Mesendoderm (in vitro differentiated cells): Measurements from ENCODE around the gene TLE3.

ENCODE experiments used
- DNase-seq: peaks from one replicate; pipeline ENCODE4 v3.0.0; 2013
- H2AK5ac ChIP-seq: 2 replicates; pipeline ENCODE4 v1.6.1; 2013; ENCODE audit warnings: low read length, inconsistent platforms
- H2BK120ac ChIP-seq: 2 replicates; pipeline ENCODE4 v1.6.1; 2013; ENCODE audit warnings: low read depth, mild to moderate bottlenecking, low read length, moderate library complexity, mixed read lengths
- H2BK15ac ChIP-seq: replicated peaks from 2 replicates; pipeline ENCODE4 v1.6.1; 2013; ENCODE audit warnings: low read depth, mild to moderate bottlenecking, moderate library complexity
- H2BK5ac ChIP-seq: 2 replicates; pipeline ENCODE4 v1.6.1; 2013; ENCODE audit warnings: low read length, inconsistent platforms
- H3K18ac ChIP-seq: 2 replicates; pipeline ENCODE4 v1.6.1; 2013; ENCODE audit warnings: mild to moderate bottlenecking, low read length, mixed read lengths
- H3K23ac ChIP-seq: one replicate; pipeline ENCODE4 v1.6.1; 2013; ENCODE audit warnings: low read length
- H3K27ac ChIP-seq: 2 replicates; pipeline ENCODE4 v1.5.1; 2013; ENCODE audit warnings: low read depth, mild to moderate bottlenecking, inconsistent platforms, low read length, moderate library complexity
- H3K27me3 ChIP-seq: 2 replicates; pipeline ENCODE4 v1.6.1; 2013; ENCODE audit warnings: low read length, control low read depth, mild to moderate bottlenecking, inconsistent platforms; ENCODE audit not compliant: insufficient read depth, poor library complexity
- H3K36me3 ChIP-seq: 2 replicates; pipeline ENCODE4 v1.6.1; 2013; ENCODE audit warnings: low read length, inconsistent platforms; ENCODE audit not compliant: control insufficient read depth, insufficient read depth
- H3K4ac ChIP-seq: one replicate; pipeline ENCODE4 v1.6.1; 2013; ENCODE audit warnings: low read depth, mild to moderate bottlenecking, low read length, moderate library complexity
- H3K4me1 ChIP-seq: 2 replicates; pipeline ENCODE4 v1.6.1; 2013; ENCODE audit warnings: low read depth, low read length, inconsistent platforms; ENCODE audit not compliant: control insufficient read depth
- H3K4me2 ChIP-seq: 2 replicates; pipeline ENCODE4 v1.6.1; 2013; ENCODE audit warnings: low read length
- H3K4me3 ChIP-seq: 2 replicates; pipeline ENCODE4 v1.5.1; 2013; ENCODE audit warnings: mild to moderate bottlenecking, low read length
- H3K56ac ChIP-seq: one replicate; pipeline ENCODE4 v1.6.1; 2013; ENCODE audit warnings: low read length
- H3K79me1 ChIP-seq: 2 replicates; pipeline ENCODE4 v1.6.1; 2013; ENCODE audit warnings: low read length, inconsistent platforms
- H3K79me2 ChIP-seq: 2 replicates; pipeline ENCODE4 v1.6.1; 2013; ENCODE audit warnings: mild to moderate bottlenecking, low read length; ENCODE audit not compliant: control insufficient read depth, insufficient read depth
- H3K9ac ChIP-seq: 2 replicates; pipeline ENCODE4 v1.6.1; 2013; ENCODE audit warnings: low read length, inconsistent platforms
- H4K5ac ChIP-seq: one replicate; pipeline ENCODE4 v1.6.1; 2013; ENCODE audit warnings: low read length
- H4K8ac ChIP-seq: one replicate; pipeline ENCODE4 v1.6.1; 2013; ENCODE audit warnings: low read depth, mild to moderate bottlenecking, control low read depth, low read length, moderate library complexity
- WGBS: extraction: QIAGEN DNeasy Blood & Tissue Kit; methylation state at CpG from one replicate; pipeline ENCODE4 v1.1.7; 2013; ENCODE audit warnings: low lambda C conversion rate, missing lambda C conversion rate; ENCODE audit not compliant: insufficient coverage; ENCODE audit errors: extremely low coverage; 5-methylcytosine and 5-hydroxymethylcytosine counted together

The TLE3 gene

GRCh38 chr15:70100474-70101341 lies 3.0 kb upstream of the TLE3 start:
- peak overlapping the region; percentile 27 for H3K4me3 ChIP-seq
- DNase-seq, result peak; percentile 82
- no CpG with 5 or more reads among the region's 54 CpGs for WGBS

GRCh38 chr15:70099967-70100473 lies 2.3 kb upstream of the TLE3 start:
- H3K9ac ChIP-seq, result peak overlapping the region; percentile 61
- no peak overlapping the region for H3K4ac ChIP-seq
- no peaks in the 10 kb centered on the region for H3K79me1 ChIP-seq
- no peaks in the 10 kb centered on the region for H3K27me3 ChIP-seq
- peak overlapping the region; percentile 93 for H3K56ac ChIP-seq
- peaks cover 23% of the 10 kb centered on the region for H3K79me2 ChIP-seq
- peak; percentile 83 for DNase-seq
- H4K5ac ChIP-seq, result no peak overlapping the region
- H2BK15ac ChIP-seq, result no peak overlapping the region
- no CpG with 5 or more reads among the region's 17 CpGs for WGBS
- H3K36me3 ChIP-seq, result no peaks in the 10 kb centered on the region
- H3K4me2 ChIP-seq, result peak overlapping the region; percentile 89
- peak overlapping the region; percentile 76 for H2BK5ac ChIP-seq
- peak overlapping the region; percentile 30 for H2BK120ac ChIP-seq
- H2AK5ac ChIP-seq, result no peak overlapping the region
- no peak overlapping the region for H4K8ac ChIP-seq
- H3K4me3 ChIP-seq, result no peak overlapping the region
- peak overlapping the region; percentile 89 for H3K18ac ChIP-seq
- H3K4me1 ChIP-seq, result peaks cover 7% of the 10 kb centered on the region
- H3K23ac ChIP-seq, result no peak overlapping the region
- H3K27ac ChIP-seq, result peak overlapping the region; percentile 42

More at GRCh38 chr15:70100474-70101341, 3.0 kb upstream of the TLE3 start:
- peak overlapping the region; percentile 61 for H3K9ac ChIP-seq
- H3K79me1 ChIP-seq, result no peaks in the 10 kb centered on the region
- no peaks in the 10 kb centered on the region for H3K27me3 ChIP-seq
- peak overlapping the region; percentile 74 for H2BK5ac ChIP-seq
- peaks cover 17% of the 10 kb centered on the region for H3K79me2 ChIP-seq
- H3K4me1 ChIP-seq, result peaks cover 7% of the 10 kb centered on the region
- H4K8ac ChIP-seq, result no peak overlapping the region
- no peak overlapping the region for H3K27ac ChIP-seq
- peak overlapping the region; percentile 96 for H3K23ac ChIP-seq
- H3K4ac ChIP-seq, result no peak overlapping the region
- peak overlapping the region; percentile 93 for H3K56ac ChIP-seq
- peak overlapping the region; percentile 89 for H3K4me2 ChIP-seq
- no peak overlapping the region for H2AK5ac ChIP-seq
- no peak overlapping the region for H4K5ac ChIP-seq
- peak overlapping the region; percentile 30 for H2BK120ac ChIP-seq
- no peaks in the 10 kb centered on the region for H3K36me3 ChIP-seq
- no peak overlapping the region for H2BK15ac ChIP-seq
- peak overlapping the region; percentile 89 for H3K18ac ChIP-seq

DNA sequence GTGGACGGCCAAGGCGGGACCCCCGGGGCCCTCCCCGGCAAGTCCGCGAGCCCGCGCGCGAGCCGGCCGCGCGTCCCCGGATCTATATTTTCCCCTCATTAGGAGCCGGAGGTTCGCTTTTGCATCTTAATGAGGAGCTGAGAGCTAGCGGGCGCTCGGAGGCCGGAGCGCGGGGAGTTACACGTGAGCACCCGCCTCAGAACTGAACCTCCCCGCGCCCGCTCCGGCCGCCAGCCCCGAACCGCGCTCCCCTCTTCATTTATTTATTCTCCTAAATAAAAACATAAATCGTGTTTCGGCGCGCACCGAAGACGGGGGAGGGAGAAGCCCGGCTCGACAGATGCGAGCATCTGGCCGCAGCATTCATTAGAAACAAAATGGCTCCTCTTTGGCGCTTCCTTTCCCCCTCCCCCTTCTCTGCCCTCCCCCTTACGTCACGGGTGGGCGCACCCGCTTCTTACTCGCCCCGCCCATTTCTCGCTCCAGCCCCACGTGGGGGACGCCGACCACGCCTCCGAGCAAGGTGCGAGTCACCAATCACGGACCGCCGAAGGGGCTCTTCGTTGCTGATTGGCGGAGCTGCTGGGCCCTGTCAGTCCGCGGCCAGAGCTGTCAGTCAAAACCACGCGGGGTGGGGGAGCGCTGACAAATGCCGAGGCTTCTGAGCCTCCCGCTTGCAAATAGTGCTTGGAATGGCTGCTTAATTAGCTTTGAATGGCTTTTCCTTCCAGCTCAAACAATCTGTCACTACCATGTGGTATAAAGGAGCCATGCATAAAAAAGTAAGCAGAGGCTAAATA lies 1.6 kb upstream of the TLE3 start:
- H2BK15ac ChIP-seq, result peak overlapping the region; percentile 41
- H3K36me3 ChIP-seq, result no peaks in the 10 kb centered on the region
- H3K23ac ChIP-seq, result no peak overlapping the region
- H3K79me1 ChIP-seq, result no peaks in the 10 kb centered on the region
- H3K79me2 ChIP-seq, result peaks cover 29% of the 10 kb centered on the region
- no CpG with 5 or more reads among the region's 69 CpGs for WGBS
- peak overlapping the region; percentile 95 for H3K4ac ChIP-seq
- peak overlapping the region; percentile 9 for H3K4me3 ChIP-seq
- H3K9ac ChIP-seq, result peak overlapping the region; percentile 79
- H2BK120ac ChIP-seq, result peak overlapping the region; percentile 95
- peak overlapping the region; percentile 81 for H3K27ac ChIP-seq
- no peak overlapping the region for H2BK5ac ChIP-seq
- peak; percentile 100 for DNase-seq
- H4K8ac ChIP-seq, result no peak overlapping the region
- no peak overlapping the region for H4K5ac ChIP-seq
- H3K4me2 ChIP-seq, result peak overlapping the region; percentile 80
- H3K27me3 ChIP-seq, result no peaks in the 10 kb centered on the region
- peaks cover 9% of the 10 kb centered on the region for H3K4me1 ChIP-seq
- peak overlapping the region; percentile 99 for H3K18ac ChIP-seq
- peak overlapping the region; percentile 94 for H3K56ac ChIP-seq
- no peak overlapping the region for H2AK5ac ChIP-seq

GRCh38 chr15:70098461-70099166 lies 897 bp upstream of the TLE3 start:
- Histone ChIP-seq H3K4me2 (peak overlapping the region; percentile 80), H3K27ac (peak overlapping the region; percentile 81), H2BK5ac (peak overlapping the region; percentile 36), H3K79me1 (no peaks in the 10 kb centered on the region), H4K8ac (peak overlapping the region; percentile 81), H4K5ac (no peak overlapping the region), H3K18ac (peak overlapping the region; percentile 99), H3K23ac (no peak overlapping the region), H3K4ac (peak overlapping the region; percentile 95), H3K56ac (peak overlapping the region; percentile 94), H3K79me2 (peaks cover 31% of the 10 kb centered on the region), H3K4me1 (peaks cover 9% of the 10 kb centered on the region), H3K27me3 (no peaks in the 10 kb centered on the region), H3K4me3 (peak overlapping the region; percentile 37), H2BK120ac (peak overlapping the region; percentile 95), H2BK15ac (peak overlapping the region; percentile 41), H3K9ac (peak overlapping the region; percentile 79), H3K36me3 (no peaks in the 10 kb centered on the region), H2AK5ac (no peak overlapping the region)
- peak; percentile 83 for DNase-seq
- WGBS, result no CpG with 5 or more reads among the region's 60 CpGs

DNA sequence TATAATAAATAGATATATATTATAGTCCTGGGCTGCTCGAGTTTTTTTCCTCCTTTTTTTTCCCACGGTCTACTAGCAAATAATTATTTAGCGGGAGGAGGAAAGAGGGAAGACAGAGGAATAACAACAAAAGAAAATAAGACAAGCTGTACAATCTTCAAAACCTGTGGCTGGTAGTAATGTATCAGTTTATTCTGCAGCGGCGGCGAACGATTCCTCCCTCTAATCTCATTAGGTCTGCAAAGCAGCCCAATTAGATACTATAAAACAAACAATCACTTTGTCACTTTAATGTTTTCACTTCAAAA lies 390 bp upstream of the TLE3 start:
- Histone ChIP-seq H4K8ac (no peak overlapping the region), H3K27ac (peak overlapping the region; percentile 65), H3K4me1 (peaks cover 11% of the 10 kb centered on the region), H3K79me2 (peaks cover 35% of the 10 kb centered on the region), H3K9ac (peak overlapping the region; percentile 79), H3K79me1 (no peaks in the 10 kb centered on the region), H3K27me3 (no peaks in the 10 kb centered on the region), H2BK5ac (no peak overlapping the region), H3K36me3 (no peaks in the 10 kb centered on the region), H2BK120ac (no peak overlapping the region), H3K4me3 (no peak overlapping the region), H2AK5ac (no peak overlapping the region), H2BK15ac (no peak overlapping the region), H3K56ac (peak overlapping the region; percentile 94), H3K23ac (no peak overlapping the region), H3K4ac (no peak overlapping the region), H4K5ac (no peak overlapping the region), H3K18ac (peak overlapping the region; percentile 99), H3K4me2 (peak overlapping the region; percentile 80)
- WGBS, result no CpG with 5 or more reads among the region's 7 CpGs
- no peak for DNase-seq
